ENCODE measurements around the gene LTA4H.

The LTA4H gene

GRCh38 chr12:96034621-96035282 is 635 bp downstream of the LTA4H start:
- DNase-seq (ENCODE audit: low spot score), result no peak

GRCh38 chr12:96033549-96034389 is 1.6 kb downstream of the LTA4H start:
- DNase-seq (ENCODE audit: low spot score), result no peak

- no peak for DNase-seq (ENCODE audit: low spot score)
Observed at GRCh38 chr12:96029826-96030225, 5.6 kb downstream of the LTA4H start.

- no peak for DNase-seq (ENCODE audit: low spot score)
Observed at GRCh38 chr12:96028538-96028937, 6.8 kb downstream of the LTA4H start.

- no peak for DNase-seq (ENCODE audit: low spot score)
Observed at GRCh38 chr12:96026331-96026730, 9.1 kb downstream of the LTA4H start.

GRCh38 chr12:96025518-96025917 is 9.9 kb downstream of the LTA4H start:
- no peak for DNase-seq (ENCODE audit: low spot score)

- DNase-seq (ENCODE audit: low spot score), result no peak
Observed at GRCh38 chr12:96020314-96021003, 14.9 kb downstream of the LTA4H start.

- no peak for DNase-seq (ENCODE audit: low spot score)
Observed at GRCh38 chr12:96015672-96016071, 19.7 kb downstream of the LTA4H start.

GRCh38 chr12:96014943-96015599 is 20.3 kb downstream of the LTA4H start:
- DNase-seq (ENCODE audit: low spot score), result no peak

GRCh38 chr12:96007729-96008128 is 27.7 kb downstream of the LTA4H start:
- no peak for DNase-seq (ENCODE audit: low spot score)

- no peak for DNase-seq (ENCODE audit: low spot score)
Observed at GRCh38 chr12:96006727-96007126, 28.7 kb downstream of the LTA4H start.

- no peak for DNase-seq (ENCODE audit: low spot score)
Observed at GRCh38 chr12:96000858-96001257, 34.5 kb downstream of the LTA4H start.

- no peak for DNase-seq (ENCODE audit: low spot score)
Observed at GRCh38 chr12:95999484-95999883, 35.9 kb downstream of the LTA4H start.

GRCh38 chr12:95998611-95999286 is 36.6 kb downstream of the LTA4H start:
- DNase-seq (ENCODE audit: low spot score), result peak; percentile 68

- no peak for DNase-seq (ENCODE audit: low spot score)
Observed at GRCh38 chr12:95997911-95998510, 37.4 kb downstream of the LTA4H start.

- DNase-seq (ENCODE audit: low spot score), result no peak
Observed at GRCh38 chr12:95997276-95997675, 38.1 kb downstream of the LTA4H start.

- DNase-seq (ENCODE audit: low spot score), result no peak
Observed at GRCh38 chr12:95996034-95996658, 39.2 kb downstream of the LTA4H start, which contains the start of gene HAL. TSS of gene HAL (minus strand) at chr12:95996344. CDS start at chr12:95995910, 434 bp downstream.

- DNase-seq (ENCODE audit: low spot score), result no peak
Observed at GRCh38 chr12:95995238-95996031, 40.0 kb downstream of the LTA4H start.

GRCh38 chr12:95994476-95994875 is 40.9 kb downstream of the LTA4H start:
- no peak for DNase-seq (ENCODE audit: low spot score)

- DNase-seq (ENCODE audit: low spot score), result no peak
Observed at GRCh38 chr12:95993907-95994306, 41.5 kb downstream of the LTA4H start.

Data from CD4-positive, alpha-beta T cell treated with Interleukin-15 for 4 hours (primary cell).